Stomach smooth muscle (tissue), 2 donors: ENCODE data around the gene DELE1.

ENCODE experiments used
- H3K27ac ChIP-seq: one replicate; pipeline ENCODE4 v1.7.0; 2013; ENCODE audit warnings: mild to moderate bottlenecking, low read length, inconsistent platforms
- H3K27me3 ChIP-seq, 2 donors: one replicate each; pipeline ENCODE4 v1.7.0; 2013; ENCODE audit warnings: low read length in 2 of 2; ENCODE audit not compliant: insufficient read depth in 2 of 2, control insufficient read depth in 1 of 2
- H3K36me3 ChIP-seq, 2 donors: one replicate each; pipeline ENCODE4 v1.7.0; 2013; ENCODE audit warnings: low read length in 2 of 2; ENCODE audit not compliant: control insufficient read depth in 2 of 2, insufficient read depth in 2 of 2
- H3K4me1 ChIP-seq: one replicate; pipeline ENCODE4 v1.7.0; 2013; ENCODE audit warnings: low read length; ENCODE audit not compliant: control insufficient read depth, insufficient read depth
- H3K4me3 ChIP-seq, 2 donors: one replicate each; pipeline ENCODE4 v1.7.0; 2013; ENCODE audit warnings: low read length in 2 of 2
- H3K9ac ChIP-seq, 2 donors: one replicate each; pipeline ENCODE4 v1.7.0; 2013; ENCODE audit warnings: low read length in 2 of 2, mild to moderate bottlenecking in 1 of 2
- H3K9me3 ChIP-seq, 2 donors: one replicate each; pipeline ENCODE4 v1.7.0; 2013; ENCODE audit warnings: low read length in 2 of 2; ENCODE audit not compliant: control insufficient read depth in 2 of 2
- donor health status: healthy.
- donor health status: Pancreatic carcinoma.

DELE1 gene, protein sequence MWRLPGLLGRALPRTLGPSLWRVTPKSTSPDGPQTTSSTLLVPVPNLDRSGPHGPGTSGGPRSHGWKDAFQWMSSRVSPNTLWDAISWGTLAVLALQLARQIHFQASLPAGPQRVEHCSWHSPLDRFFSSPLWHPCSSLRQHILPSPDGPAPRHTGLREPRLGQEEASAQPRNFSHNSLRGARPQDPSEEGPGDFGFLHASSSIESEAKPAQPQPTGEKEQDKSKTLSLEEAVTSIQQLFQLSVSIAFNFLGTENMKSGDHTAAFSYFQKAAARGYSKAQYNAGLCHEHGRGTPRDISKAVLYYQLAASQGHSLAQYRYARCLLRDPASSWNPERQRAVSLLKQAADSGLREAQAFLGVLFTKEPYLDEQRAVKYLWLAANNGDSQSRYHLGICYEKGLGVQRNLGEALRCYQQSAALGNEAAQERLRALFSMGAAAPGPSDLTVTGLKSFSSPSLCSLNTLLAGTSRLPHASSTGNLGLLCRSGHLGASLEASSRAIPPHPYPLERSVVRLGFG

DNA sequence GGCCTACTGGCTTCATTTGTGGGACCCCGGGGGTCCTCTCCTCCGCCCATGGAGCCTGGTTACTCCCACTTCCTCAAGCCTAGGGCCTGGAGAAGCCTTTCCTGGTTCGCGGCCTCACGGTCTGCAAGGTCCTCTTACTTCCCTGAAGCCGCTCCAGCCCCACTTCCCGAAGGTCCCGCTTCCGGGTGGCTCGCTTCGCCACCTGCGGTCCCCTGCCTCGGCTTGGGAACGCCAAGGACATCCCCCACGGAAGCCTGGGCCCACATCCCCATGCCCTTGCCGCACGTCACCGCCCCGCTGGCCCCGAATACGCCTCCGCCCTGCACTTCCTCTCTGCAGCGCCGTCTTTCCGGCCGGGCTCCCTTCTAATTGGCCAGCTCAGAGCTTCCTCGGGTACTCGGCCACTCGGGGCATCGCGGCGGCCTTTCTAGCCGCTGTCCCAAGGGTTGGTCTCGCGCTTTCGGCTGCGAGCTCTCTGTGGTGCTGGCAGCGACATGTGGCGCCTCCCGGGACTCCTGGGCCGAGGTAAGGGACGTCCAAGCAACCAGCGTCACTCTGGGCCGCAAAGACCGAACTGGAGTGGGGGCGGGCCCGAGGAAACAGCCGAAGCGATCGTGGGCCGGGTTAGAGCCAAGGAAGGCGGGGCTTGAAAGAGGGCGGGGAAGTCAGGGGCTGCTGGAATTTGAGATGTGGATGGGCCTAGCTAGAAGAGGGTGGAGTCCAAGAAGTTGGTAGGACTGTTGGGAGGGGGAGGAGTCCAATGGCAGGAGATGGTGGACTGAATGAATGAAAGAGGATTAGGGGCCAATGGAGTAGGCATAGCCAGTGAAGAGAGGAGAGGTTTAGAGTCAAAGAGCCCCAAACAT, at the start of gene DELE1:
Gene DELE1 (plus strand): TSS at position 424 of the 866 bp plus-strand sequence. CDS start 71 bp downstream, at position 495.
- H3K27ac ChIP-seq, result peak within 1 kb of the TSS; percentile 98
- peak within 1 kb of the TSS; percentile 80 to 89 for H3K4me3 ChIP-seq
- H3K9me3 ChIP-seq, result no peaks in the 10 kb centered on the region
- H3K27me3 ChIP-seq, result no peaks in the 10 kb centered on the region
- peaks cover 26 to 29% of the 10 kb centered on the region in 2 donors for H3K36me3 ChIP-seq
- H3K9ac ChIP-seq, result peak within 1 kb of the TSS; percentile 98 to 99
- peaks cover 12% of the 10 kb centered on the region for H3K4me1 ChIP-seq

DNA sequence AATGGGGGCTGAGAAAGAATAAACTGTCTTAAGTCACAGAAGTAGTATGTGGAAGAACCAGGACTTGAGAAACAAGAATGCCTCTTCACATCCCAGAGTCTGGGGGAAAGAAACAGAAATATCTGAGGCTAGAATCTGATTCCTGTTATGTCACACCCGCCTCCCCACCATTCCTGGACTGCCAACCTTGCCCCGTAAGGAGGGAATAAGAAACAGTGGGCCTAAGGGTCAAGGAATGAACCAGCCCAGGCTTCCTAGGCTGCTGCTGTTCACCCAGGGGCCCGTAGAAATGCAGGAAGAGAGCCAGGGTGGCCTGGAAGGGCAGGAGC, 49.8 kb upstream of the DELE1 start:
- H3K4me1 ChIP-seq, result peaks cover 33% of the 10 kb centered on the region
- H3K36me3 ChIP-seq, result no peaks in the 10 kb centered on the region
- peaks cover 45 to 53% of the 10 kb centered on the region in 2 donors for H3K27me3 ChIP-seq
- H3K9me3 ChIP-seq, result no peaks in the 10 kb centered on the region
- no peak overlapping the region for H3K27ac ChIP-seq
- no peak overlapping the region for H3K4me3 ChIP-seq
- no peak overlapping the region for H3K9ac ChIP-seq

DNA sequence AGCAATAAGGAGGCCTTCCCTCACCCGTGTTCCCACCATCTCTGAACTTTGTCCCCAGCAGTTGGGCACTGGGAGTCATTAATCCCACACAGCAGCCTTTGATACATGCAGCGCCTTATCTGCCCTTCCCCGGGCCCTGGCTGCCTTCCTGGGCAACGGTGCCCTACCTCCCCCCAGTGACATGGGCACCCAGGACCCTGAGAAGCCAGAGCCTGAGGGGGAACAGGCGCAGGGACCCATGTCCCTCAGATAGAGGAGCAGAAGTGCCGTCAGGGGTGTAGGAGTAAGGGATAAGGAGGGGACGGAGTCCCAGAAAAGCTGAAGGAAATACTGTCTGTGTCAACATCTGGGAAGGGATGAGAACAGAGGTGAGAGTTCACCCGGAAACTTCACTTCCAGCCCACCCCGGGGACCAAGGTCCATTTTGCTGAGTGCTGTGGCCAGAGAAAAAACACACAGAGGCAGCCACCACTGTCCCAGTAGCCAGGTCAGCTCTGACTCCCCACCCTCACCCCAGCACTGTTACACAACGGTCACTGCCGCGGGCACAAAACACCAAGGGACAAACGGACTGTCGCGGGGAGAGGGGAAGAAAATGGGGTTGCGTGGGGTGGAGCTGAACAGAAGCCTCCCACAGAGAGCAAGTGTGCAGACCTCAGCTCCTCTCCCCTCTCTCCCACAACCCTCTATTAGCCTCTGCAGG, 49.3 kb upstream of the DELE1 start:
- Histone ChIP-seq H3K9ac (no peak overlapping the region), H3K27me3 (peaks cover 49 to 53% of the 10 kb centered on the region in 2 donors), H3K36me3 (no peaks in the 10 kb centered on the region), H3K4me1 (peaks cover 38% of the 10 kb centered on the region), H3K4me3 (no peak overlapping the region), H3K9me3 (no peaks in the 10 kb centered on the region), H3K27ac (no peak overlapping the region)

DNA sequence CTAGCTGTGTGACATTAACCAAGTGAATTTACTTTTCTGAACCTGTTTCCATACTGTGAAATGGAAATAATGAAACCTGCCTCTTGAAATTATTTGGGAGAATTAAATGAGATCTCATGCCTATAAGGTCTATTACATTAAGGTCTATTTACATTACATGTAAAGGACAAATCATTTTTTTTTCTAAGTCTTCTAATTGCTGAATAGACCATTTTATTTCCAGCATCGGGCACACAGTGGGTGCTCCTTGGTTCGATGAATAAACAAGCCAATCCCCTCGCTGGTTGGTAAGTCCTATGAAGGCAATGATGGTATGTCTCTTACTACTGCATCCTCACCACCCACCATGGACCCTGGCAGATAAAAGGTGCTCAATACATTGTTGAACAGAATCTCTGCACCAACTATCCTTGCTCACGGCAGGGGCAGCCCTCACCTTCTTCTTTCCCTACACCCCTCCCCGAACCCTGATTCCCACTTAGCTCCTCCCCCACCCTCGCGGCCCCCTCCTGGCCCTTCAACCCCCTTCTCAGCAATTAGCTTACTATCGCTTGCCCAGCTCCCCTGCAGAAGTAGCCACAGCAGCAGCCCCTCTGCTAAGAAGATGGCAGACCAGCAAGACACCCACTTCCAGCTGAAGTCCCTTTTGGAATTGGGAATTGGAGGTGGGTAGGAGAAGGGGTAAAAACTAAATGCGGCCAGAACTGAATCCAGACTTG, 48.5 kb upstream of the DELE1 start:
- peaks cover 48 to 49% of the 10 kb centered on the region in 2 donors for H3K27me3 ChIP-seq
- no peaks in the 10 kb centered on the region for H3K36me3 ChIP-seq
- no peaks in the 10 kb centered on the region for H3K9me3 ChIP-seq
- no peak overlapping the region for H3K9ac ChIP-seq
- H3K27ac ChIP-seq, result no peak overlapping the region
- peaks cover 42% of the 10 kb centered on the region for H3K4me1 ChIP-seq
- peak overlapping the region; percentile 73 to 75 for H3K4me3 ChIP-seq

DNA sequence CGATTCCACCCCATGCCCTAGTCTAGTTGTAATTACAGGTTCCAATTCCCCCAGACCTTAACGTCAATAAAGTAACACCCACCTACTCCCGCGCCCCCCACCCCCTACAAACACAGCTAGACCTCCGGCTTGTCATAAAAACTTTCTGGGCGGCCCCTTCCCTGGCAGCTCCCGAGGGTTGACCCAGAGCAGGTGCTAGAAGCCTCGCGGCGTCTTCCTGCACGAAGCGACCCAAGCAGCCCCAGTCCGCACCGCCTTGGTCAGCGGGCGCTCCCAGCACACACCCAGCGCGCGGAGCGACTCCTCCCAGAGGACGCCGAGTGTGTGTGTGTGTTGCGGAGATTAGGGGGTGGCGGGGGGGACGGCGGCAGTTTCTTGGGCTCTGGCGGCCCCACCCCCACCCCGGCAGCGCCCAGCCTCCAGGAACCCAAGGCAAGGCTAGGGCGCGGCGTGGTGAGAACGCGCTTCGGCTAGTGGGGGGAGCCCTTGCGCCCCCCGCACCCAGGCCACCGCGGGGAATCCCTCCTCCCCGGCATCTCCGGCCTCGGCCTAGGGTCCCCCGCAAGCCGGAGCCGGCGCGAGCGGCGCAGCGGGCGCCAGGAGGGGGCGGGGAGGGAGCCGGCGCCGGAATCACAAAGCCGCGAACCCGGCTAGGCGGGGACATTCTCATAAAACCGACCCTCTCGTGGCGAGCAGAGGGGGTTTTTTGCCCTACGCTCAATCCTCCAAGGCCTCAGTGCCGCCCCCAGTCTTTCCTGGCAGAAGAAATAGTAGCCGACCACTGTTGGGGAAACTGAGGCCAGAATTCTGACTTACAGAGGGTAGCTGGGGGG, 47.7 kb upstream of the DELE1 start:
- peaks cover 49 to 53% of the 10 kb centered on the region in 2 donors for H3K27me3 ChIP-seq
- H3K36me3 ChIP-seq, result no peaks in the 10 kb centered on the region
- H3K4me1 ChIP-seq, result peaks cover 46% of the 10 kb centered on the region
- peak overlapping the region; percentile 73 to 75 for H3K4me3 ChIP-seq
- peak overlapping the region; percentile 31 for H3K27ac ChIP-seq
- no peaks in the 10 kb centered on the region for H3K9me3 ChIP-seq
- peak overlapping the region; percentile 5 to 15 for H3K9ac ChIP-seq

DNA sequence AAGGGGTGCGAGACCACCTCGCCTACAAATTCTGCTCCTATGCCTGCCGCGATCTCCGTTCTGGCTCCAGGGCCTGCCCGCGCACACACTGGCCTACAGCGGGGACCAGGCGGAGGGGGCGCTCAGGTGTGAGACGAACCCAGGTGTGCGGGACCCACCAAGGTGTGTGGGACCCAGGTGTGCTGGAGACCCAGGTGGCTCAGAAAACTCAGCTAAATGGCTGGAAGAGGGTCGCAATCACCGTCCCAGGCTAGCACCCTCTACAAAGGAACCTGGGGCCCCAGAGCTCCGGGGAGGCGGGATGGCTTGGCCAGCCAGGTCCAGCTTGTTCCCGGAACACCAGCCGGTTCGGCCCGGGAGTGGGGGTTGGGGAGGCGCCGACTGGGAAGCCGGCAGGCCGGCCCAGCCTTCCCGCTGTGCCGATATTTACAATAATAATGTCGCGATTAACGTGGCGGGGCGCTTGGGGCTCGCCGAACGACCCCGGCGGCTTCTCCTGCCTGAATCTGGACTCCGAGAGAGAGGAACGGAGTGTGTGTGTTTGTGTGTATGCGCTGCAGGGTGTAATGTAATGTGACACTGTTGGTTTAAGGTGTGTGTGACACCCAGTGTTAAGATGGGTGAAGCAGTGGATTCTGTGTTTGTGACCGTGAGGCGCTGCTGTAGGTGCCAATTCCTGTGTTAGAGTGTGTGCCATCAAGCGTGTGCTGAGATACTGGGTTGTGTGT, 46.9 kb upstream of the DELE1 start:
- no peaks in the 10 kb centered on the region for H3K9me3 ChIP-seq
- peak overlapping the region; percentile 73 to 75 for H3K4me3 ChIP-seq
- H3K36me3 ChIP-seq, result no peaks in the 10 kb centered on the region
- peaks cover 46% of the 10 kb centered on the region for H3K4me1 ChIP-seq
- H3K9ac ChIP-seq, result peak overlapping the region; percentile 5 to 55
- H3K27ac ChIP-seq, result peak overlapping the region; percentile 31
- H3K27me3 ChIP-seq, result peaks cover 52 to 54% of the 10 kb centered on the region in 2 donors

DNA sequence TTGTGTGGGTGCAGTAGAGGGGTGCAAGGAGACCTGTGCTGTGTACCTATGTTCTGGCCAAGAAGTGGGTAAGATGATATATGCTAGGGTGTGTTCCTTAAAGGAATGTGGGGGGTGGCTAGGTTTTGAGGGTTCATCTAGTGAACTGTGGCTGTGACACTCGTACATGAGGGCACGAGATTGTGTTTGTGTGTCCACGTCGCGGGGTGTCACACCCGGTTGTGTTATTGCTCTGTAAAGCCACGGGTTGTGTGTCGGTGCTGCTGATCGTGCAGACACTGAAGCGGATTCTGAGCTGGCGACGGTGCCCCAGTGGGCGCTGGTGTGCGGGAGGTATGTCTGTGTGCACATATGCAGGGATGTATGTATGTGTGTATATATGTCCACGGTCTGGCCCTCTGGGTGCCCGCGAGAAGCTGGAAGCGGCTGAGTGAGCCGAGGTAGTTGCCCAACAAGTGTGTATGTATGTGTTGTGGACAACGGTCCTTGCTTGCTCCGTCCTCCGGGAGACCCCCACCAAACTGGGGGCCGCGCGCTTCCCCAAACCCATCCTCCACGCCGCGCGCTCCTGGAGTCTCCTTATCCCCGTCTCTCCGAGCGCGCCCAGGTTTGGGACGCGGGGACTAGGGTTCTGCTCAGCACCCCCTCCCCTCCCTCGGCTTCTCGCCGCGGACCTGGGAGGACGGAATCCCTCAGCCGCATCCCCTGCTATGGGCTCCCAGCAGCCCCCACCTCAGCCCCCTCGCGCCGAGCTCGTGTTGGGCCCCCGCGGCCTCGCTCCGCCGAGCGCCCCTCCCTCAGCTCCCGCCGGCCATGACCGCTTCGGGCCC, 46.1 kb upstream of the DELE1 start:
- H3K36me3 ChIP-seq, result no peaks in the 10 kb centered on the region
- H3K9ac ChIP-seq, result peak overlapping the region; percentile 55
- no peaks in the 10 kb centered on the region for H3K9me3 ChIP-seq
- H3K27ac ChIP-seq, result no peak overlapping the region
- peak overlapping the region; percentile 73 to 75 for H3K4me3 ChIP-seq
- H3K27me3 ChIP-seq, result peaks cover 56 to 61% of the 10 kb centered on the region in 2 donors
- peaks cover 46% of the 10 kb centered on the region for H3K4me1 ChIP-seq

DNA sequence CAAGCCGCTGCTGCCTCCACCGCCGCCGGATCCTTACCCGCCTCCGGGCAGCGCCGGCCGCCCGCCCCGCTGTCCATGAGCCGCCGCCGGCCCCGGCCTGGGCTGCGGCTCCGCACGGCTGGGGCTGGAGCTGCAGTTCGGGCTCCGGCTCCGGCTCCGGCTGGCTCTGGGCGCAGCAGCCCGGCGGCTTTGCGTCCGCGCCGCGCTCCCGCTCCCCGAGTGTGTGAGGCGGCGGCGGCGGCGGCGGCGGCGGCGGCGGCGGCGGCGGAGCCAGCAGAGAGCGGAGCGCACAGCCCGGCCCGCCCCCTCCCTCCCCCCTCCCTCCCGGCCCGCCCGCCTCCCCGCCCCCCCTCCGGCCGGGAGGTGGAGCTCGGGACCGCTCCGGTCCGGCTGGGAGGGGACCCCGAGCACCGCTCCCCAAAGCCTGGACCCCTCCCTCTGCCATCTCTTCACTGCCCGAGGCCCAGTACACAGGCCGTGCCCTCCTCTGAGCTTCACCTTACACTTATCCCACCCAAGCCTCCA, 45.4 kb upstream of the DELE1 start, which contains the start of gene PCDH1:
Gene PCDH1 (minus strand): TSS at position 225 of the 525 bp plus-strand sequence. CDS start 148 bp downstream, at position 77.
- peak within 1 kb of the TSS; percentile 85 to 87 for H3K4me3 ChIP-seq
- peak within 1 kb of the TSS; percentile 55 for H3K9ac ChIP-seq
- peaks cover 61 to 67% of the 10 kb centered on the region in 2 donors for H3K27me3 ChIP-seq
- no peaks in the 10 kb centered on the region for H3K9me3 ChIP-seq
- peak within 1 kb of the TSS; percentile 41 for H3K27ac ChIP-seq
- H3K4me1 ChIP-seq, result peaks cover 46% of the 10 kb centered on the region
- H3K36me3 ChIP-seq, result no peaks in the 10 kb centered on the region
